ENCODE results near the gene BHLHE23. TPM values are rescaled to one million over a fixed set of nuclear protein-coding genes. Genes with fewer than 3 reads are reported as not detected.

The BHLHE23 gene
- total and polyA plus RNA-seq, 3 donors from 2014 or later, result 5.3 to 6.6 TPM; not detected in 1

- WGBS, 2 donors, result 83 to 86% methylated on average over 21 of the region's 21 CpGs
- no peak overlapping the region for H3K27ac ChIP-seq
- no peak overlapping the region for H3K4me3 ChIP-seq
- TF ChIP-seq POLR2A (IDR thresholded peaks at IDR 0.05), result no peak
- TF ChIP-seq CTCF (IDR thresholded peaks at IDR 0.05), result no peak
- H3K9me3 ChIP-seq, result no peaks in the 10 kb centered on the region
- no peak for DNase-seq
- no peaks in the 10 kb centered on the region for H3K4me1 ChIP-seq
- H3K36me3 ChIP-seq (ENCODE audit: low read depth, missing control alignments), result no peaks in the 10 kb centered on the region
- intact Hi-C loops (cut with DNase I; ENCODE audit: low total_unique reads), result no loop called here
- no peaks in the 10 kb centered on the region for H3K27me3 ChIP-seq
Observed at GRCh38 chr20:63053432-63054102, 46.8 kb upstream of the BHLHE23 start.

- H3K9me3 ChIP-seq, result no peaks in the 10 kb centered on the region
- 45 to 52% methylated on average over 14 to 20 of the region's 20 CpGs for WGBS, 2 donors
- no peaks in the 10 kb centered on the region for H3K4me1 ChIP-seq
- no peak for TF ChIP-seq CTCF (IDR thresholded peaks at IDR 0.05)
- TF ChIP-seq POLR2A (IDR thresholded peaks at IDR 0.05), result no peak
- no peak for DNase-seq
- H3K27me3 ChIP-seq, result no peaks in the 10 kb centered on the region
- no peak overlapping the region for H3K27ac ChIP-seq
- no peak overlapping the region for H3K4me3 ChIP-seq
- intact Hi-C loops (cut with DNase I; ENCODE audit: low total_unique reads), result no loop called here
- H3K36me3 ChIP-seq (ENCODE audit: low read depth, missing control alignments), result no peaks in the 10 kb centered on the region
Observed at GRCh38 chr20:63052571-63053431, 46.0 kb upstream of the BHLHE23 start.

DNA sequence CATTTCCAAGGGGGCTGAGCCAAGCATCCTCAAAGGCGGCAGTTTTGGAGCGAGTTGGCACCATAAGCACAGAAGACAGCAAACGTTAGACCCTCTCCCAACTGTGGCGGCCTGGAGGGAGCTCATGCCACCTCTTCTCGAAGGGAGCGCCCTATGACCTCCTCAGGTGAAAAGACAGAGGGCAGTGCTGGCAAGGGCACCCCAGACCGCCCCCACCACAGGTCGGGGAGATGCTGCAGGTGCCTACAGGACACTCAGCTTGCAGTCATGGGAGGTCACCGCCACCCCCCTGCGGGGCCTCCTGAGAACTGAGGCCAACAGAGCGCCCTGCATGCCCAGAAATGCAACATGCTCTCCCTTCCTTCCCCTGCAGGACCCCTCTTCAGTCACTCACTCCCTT, 45.1 kb upstream of the BHLHE23 start:
- intact Hi-C loops (cut with DNase I; ENCODE audit: low total_unique reads), result no loop called here
- TF ChIP-seq POLR2A (IDR thresholded peaks at IDR 0.05) (no peak), CTCF (IDR thresholded peaks at IDR 0.05) (no peak)
- Histone ChIP-seq H3K36me3 (ENCODE audit: low read depth, missing control alignments) (no peaks in the 10 kb centered on the region), H3K27ac (no peak overlapping the region), H3K27me3 (no peaks in the 10 kb centered on the region), H3K4me3 (no peak overlapping the region), H3K9me3 (no peaks in the 10 kb centered on the region), H3K4me1 (no peaks in the 10 kb centered on the region)
- WGBS, 2 donors, result 83 to 89% methylated on average over 10 to 11 of the region's 11 CpGs
- DNase-seq, result no peak

- Histone ChIP-seq H3K27me3 (no peaks in the 10 kb centered on the region), H3K27ac (no peak overlapping the region), H3K36me3 (ENCODE audit: low read depth, missing control alignments) (no peaks in the 10 kb centered on the region), H3K9me3 (no peaks in the 10 kb centered on the region), H3K4me3 (no peak overlapping the region), H3K4me1 (no peaks in the 10 kb centered on the region)
- no peak for TF ChIP-seq CTCF (IDR thresholded peaks at IDR 0.05)
- no peak for TF ChIP-seq POLR2A (IDR thresholded peaks at IDR 0.05)
- intact Hi-C loops (cut with DNase I; ENCODE audit: low total_unique reads), result no loop called here
- WGBS, 2 donors, result 93 to 100% methylated on average over 12 to 13 of the region's 13 CpGs
- DNase-seq, result no peak
Observed at GRCh38 chr20:63051186-63051860, 44.6 kb upstream of the BHLHE23 start.
